Measurements from ENCODE around the gene WWOX.

The WWOX gene

DNA sequence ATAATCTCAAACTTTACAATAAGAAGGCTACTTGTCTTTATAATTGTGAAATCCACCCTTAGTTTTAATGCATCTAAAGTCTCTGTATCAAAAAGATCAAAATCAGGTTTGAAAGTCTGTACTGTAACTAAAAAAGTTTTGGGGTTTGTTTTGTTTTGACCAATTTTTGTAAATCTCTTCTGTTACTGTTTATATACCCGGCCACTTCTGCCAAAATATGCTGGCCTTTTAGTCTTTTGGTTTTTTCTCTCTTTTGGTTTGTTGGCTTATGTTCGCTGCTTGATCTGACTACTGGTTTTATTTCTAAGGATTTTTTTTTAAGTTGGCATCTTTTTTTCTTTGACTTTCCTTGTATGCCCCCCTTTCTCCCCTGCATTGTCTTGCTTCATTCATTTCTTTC lies 845.9 kb downstream of the WWOX start:
- no peaks in the 10 kb centered on the region for H3K9me3 ChIP-seq (replicated peaks; ENCODE audit: insufficient read depth, low read length)
- no peaks in the 10 kb centered on the region for H4K20me1 ChIP-seq (ENCODE audit: insufficient read depth, low read length)
- no peak overlapping the region for H3K9ac ChIP-seq (ENCODE audit: low read length)
- no peaks in the 10 kb centered on the region for H3K27me3 ChIP-seq (replicated peaks; ENCODE audit: insufficient read depth, low read length)
- TF ChIP-seq, protein P1, sequence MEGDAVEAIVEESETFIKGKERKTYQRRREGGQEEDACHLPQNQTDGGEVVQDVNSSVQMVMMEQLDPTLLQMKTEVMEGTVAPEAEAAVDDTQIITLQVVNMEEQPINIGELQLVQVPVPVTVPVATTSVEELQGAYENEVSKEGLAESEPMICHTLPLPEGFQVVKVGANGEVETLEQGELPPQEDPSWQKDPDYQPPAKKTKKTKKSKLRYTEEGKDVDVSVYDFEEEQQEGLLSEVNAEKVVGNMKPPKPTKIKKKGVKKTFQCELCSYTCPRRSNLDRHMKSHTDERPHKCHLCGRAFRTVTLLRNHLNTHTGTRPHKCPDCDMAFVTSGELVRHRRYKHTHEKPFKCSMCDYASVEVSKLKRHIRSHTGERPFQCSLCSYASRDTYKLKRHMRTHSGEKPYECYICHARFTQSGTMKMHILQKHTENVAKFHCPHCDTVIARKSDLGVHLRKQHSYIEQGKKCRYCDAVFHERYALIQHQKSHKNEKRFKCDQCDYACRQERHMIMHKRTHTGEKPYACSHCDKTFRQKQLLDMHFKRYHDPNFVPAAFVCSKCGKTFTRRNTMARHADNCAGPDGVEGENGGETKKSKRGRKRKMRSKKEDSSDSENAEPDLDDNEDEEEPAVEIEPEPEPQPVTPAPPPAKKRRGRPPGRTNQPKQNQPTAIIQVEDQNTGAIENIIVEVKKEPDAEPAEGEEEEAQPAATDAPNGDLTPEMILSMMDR (IDR thresholded peaks at IDR 0.05; ENCODE audit: low read length): no peak
- TF ChIP-seq EZH2 (optimal IDR thresholded peaks at IDR 0.05; ENCODE audit: low read depth, low read length) (no peak), EZH2phosphoT487 (IDR thresholded peaks at IDR 0.05; ENCODE audit: low read length) (no peak)
- no peaks in the 10 kb centered on the region for H3K36me3 ChIP-seq (replicated peaks; ENCODE audit: insufficient read depth, low read length)
- no peaks in the 10 kb centered on the region for H3K4me1 ChIP-seq (ENCODE audit: low read length)
- H3K79me2 ChIP-seq (ENCODE audit: low read length): no peaks in the 10 kb centered on the region
- no peak overlapping the region for H3K4me3 ChIP-seq (ENCODE audit: low read length)
- H3F3A ChIP-seq (ENCODE audit: insufficient read depth, low read length): no peaks in the 10 kb centered on the region
- H3K27ac ChIP-seq (ENCODE audit: low read length): no peak overlapping the region
- no peak overlapping the region for H3K4me2 ChIP-seq (ENCODE audit: low read depth, low read length)
- no peaks in the 10 kb centered on the region for H3K9me2 ChIP-seq (replicated peaks; ENCODE audit: insufficient read depth, low read length)
- DNase-seq: no peak
- no peak overlapping the region for H2AFZ ChIP-seq (ENCODE audit: low read length)

DNA sequence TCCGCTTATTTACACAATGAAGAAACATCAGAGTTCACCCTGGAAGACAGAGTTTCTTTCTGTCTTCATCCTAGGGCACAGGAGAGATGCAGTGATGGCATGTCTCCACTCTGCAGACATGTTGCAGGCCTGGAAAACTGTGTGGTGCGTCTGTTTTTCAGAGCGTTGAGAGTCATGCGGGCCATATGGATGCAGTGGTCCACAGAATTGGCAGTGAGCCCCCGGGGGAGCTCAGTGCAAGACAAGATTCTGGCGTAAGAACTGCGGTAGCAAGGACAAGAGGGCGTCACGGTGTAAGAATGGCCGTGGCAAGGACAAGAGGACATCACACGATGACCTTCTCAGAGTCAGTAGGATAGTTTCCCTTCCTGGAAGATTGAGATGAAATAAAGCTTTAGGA lies 847.1 kb downstream of the WWOX start:
- H3K27ac ChIP-seq (ENCODE audit: low read length): no peak overlapping the region
- H3K4me1 ChIP-seq (ENCODE audit: low read length): no peaks in the 10 kb centered on the region
- no peak for DNase-seq
- no peak overlapping the region for H3K9ac ChIP-seq (ENCODE audit: low read length)
- no peaks in the 10 kb centered on the region for H3K27me3 ChIP-seq (replicated peaks; ENCODE audit: insufficient read depth, low read length)
- no peak overlapping the region for H2AFZ ChIP-seq (ENCODE audit: low read length)
- TF ChIP-seq EZH2 (optimal IDR thresholded peaks at IDR 0.05; ENCODE audit: low read depth, low read length): no peak
- TF ChIP-seq EZH2phosphoT487 (IDR thresholded peaks at IDR 0.05; ENCODE audit: low read length): no peak
- TF ChIP-seq, protein P1 (IDR thresholded peaks at IDR 0.05; ENCODE audit: low read length): no peak
- H3K36me3 ChIP-seq (replicated peaks; ENCODE audit: insufficient read depth, low read length): no peaks in the 10 kb centered on the region
- no peaks in the 10 kb centered on the region for H3K9me2 ChIP-seq (replicated peaks; ENCODE audit: insufficient read depth, low read length)
- H3F3A ChIP-seq (ENCODE audit: insufficient read depth, low read length): no peaks in the 10 kb centered on the region
- H3K4me2 ChIP-seq (ENCODE audit: low read depth, low read length): no peak overlapping the region
- H3K79me2 ChIP-seq (ENCODE audit: low read length): no peaks in the 10 kb centered on the region
- no peak overlapping the region for H3K4me3 ChIP-seq (ENCODE audit: low read length)
- no peaks in the 10 kb centered on the region for H4K20me1 ChIP-seq (ENCODE audit: insufficient read depth, low read length)
- no peaks in the 10 kb centered on the region for H3K9me3 ChIP-seq (replicated peaks; ENCODE audit: insufficient read depth, low read length)

DNA sequence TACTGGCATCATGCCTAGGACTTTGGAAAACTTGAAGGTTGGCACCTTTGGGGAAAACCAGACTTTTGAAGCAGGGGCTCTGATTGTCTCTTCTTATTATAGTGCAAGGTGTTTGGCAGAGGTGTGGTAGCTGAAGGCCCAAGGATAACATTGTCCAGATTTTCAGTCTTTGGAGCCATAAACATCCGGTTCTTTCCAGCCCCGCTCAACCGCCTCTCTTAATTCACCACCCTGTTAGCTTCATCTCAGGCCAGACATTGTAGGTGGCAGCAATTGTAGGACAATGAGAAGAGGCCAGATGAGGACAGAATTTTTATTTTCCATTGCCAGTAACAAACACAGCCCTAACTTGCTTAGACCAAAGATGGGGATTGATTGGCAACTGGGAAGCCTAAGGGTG lies 851.3 kb downstream of the WWOX start:
- H3K79me2 ChIP-seq (ENCODE audit: low read length): no peaks in the 10 kb centered on the region
- no peaks in the 10 kb centered on the region for H3K9me3 ChIP-seq (replicated peaks; ENCODE audit: insufficient read depth, low read length)
- no peak overlapping the region for H3K9ac ChIP-seq (ENCODE audit: low read length)
- H3K9me2 ChIP-seq (replicated peaks; ENCODE audit: insufficient read depth, low read length): no peaks in the 10 kb centered on the region
- no peaks in the 10 kb centered on the region for H3K36me3 ChIP-seq (replicated peaks; ENCODE audit: insufficient read depth, low read length)
- no peaks in the 10 kb centered on the region for H3K4me1 ChIP-seq (ENCODE audit: low read length)
- no peaks in the 10 kb centered on the region for H3K27me3 ChIP-seq (replicated peaks; ENCODE audit: insufficient read depth, low read length)
- H4K20me1 ChIP-seq (ENCODE audit: insufficient read depth, low read length): no peaks in the 10 kb centered on the region
- H3K4me3 ChIP-seq (ENCODE audit: low read length): no peak overlapping the region
- H3F3A ChIP-seq (ENCODE audit: insufficient read depth, low read length): no peaks in the 10 kb centered on the region
- TF ChIP-seq, protein P1 (IDR thresholded peaks at IDR 0.05; ENCODE audit: low read length): no peak
- no peak for TF ChIP-seq EZH2phosphoT487 (IDR thresholded peaks at IDR 0.05; ENCODE audit: low read length)
- TF ChIP-seq EZH2 (optimal IDR thresholded peaks at IDR 0.05; ENCODE audit: low read depth, low read length): no peak
- no peak for DNase-seq
- H3K4me2 ChIP-seq (ENCODE audit: low read depth, low read length): no peak overlapping the region
- no peak overlapping the region for H2AFZ ChIP-seq (ENCODE audit: low read length)
- H3K27ac ChIP-seq (ENCODE audit: low read length): no peak overlapping the region

Measured in MM.1S (cell line).